Central memory CD4-positive, alpha-beta T cell (primary cell): ENCODE results near the gene ATP5F1D.
"Not testable (repeated sequence)": the region's sequence is repeated elsewhere in the genome, so short reads cannot be mapped to it uniquely, and the experiment has no call there.

ENCODE experiments used
- DNase-seq: peaks from one replicate; pipeline ENCODE4 v3.0.0; 2022

ATP5F1D gene

DNA sequence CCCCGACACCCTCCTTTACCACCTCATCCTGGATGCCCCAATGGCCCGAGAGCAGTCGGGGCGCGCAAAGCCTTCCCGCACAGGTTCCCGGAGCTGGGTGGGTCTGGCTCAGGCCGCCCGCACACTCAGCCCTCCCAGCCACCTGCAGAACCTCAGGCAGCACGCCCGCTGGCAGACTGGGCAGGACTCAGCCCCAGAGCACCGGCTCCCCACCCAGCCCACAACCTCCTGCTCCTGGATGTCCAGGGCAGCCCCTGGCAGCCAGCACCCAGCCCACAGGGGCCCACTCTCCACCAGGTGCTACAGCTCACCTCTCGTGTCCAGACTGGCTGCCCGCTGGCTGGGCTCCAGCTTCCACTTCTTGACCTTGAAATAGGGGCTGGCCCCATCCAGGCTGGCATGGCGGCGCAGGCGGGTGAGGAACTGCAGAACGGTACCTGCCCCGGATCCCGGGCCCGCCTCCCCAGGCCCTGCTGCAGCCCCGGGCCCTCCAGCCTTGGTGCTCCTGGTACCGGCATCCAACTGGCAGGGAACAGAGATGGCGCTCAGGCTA, 8.4 kb upstream of the ATP5F1D start:
- DNase-seq = no peak

DNA sequence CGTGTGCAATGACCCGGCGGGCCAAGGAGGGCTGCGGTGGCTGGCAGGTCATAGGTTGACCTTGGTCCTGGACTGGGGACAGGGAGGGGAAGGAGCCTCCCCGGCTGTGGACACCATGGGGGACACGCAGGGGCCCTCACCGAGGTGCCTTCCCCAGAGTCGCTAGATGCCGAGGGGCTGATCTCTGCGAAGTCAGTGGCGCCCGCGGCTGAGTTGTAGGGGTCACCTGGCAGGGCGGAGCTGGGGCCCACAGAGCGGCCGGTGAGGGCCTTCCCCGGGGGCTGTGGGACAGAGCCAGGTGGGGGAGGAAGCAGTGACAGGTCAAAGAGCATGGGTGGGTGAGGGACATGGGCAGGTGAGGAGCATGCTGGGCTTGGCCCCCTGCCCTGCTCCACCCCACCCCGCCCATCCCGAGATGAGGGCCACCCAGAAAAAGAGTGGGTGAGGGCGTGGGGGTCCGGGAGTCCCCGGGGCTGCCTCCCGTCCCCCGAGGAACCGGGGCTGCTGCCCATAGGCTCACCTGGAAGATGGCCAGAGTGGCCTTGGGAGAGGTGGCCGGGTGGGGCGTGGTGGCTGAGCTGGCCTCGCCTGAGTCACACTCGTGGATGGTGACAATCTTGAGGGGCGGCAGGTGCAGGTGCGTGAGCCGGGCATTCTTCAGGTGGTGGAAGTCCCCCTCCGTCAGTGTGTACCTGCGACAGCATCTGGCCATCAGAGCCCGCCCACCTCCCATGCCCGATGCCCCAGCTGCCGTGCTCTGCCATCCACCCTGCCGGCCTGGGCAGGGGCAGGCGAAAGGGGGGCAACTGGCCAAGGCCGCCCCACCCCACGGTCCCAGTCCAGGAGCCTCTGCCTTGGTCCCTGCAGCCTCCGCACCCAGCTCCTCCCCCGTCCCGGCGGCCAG, 7.2 kb upstream of the ATP5F1D start:
- no peak for DNase-seq

GRCh38 chr19:1234955-1235380, 6.6 kb upstream of the ATP5F1D start:
- DNase-seq = no peak

- no peak for DNase-seq
Measured at GRCh38 chr19:1235625-1236538, 5.7 kb upstream of the ATP5F1D start.

DNA sequence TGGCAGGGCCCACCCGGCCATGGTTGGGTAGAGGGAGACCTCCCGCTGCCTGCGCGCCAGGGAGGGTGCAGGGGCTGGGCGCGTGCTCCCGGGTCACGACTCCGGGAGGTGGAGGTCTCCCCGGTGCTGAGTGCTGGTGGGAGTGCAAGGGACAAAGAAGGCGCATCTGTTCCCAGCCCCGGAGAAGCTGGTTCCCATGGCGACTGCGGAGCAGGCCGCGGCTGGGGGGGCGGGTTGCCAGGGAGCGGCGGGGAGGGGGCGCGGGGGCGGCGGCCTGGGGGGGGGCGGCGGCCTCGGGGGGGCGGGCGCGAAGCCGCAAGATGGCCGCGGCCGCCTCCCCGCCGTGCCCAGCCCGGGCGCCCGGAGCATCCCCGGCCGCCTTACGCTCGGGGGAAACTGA, 5.0 kb upstream of the ATP5F1D start:
- DNase-seq = no peak

- no peak for DNase-seq
Measured at GRCh38 chr19:1237027-1237659, 4.4 kb upstream of the ATP5F1D start.

GRCh38 chr19:1237754-1238368, 3.7 kb upstream of the ATP5F1D start, which contains the start of gene CBARP:
CBARP (minus strand) TSS chr19:1238005; CDS start chr19:1236100, 1,905 bp downstream.
- DNase-seq = no peak

GRCh38 chr19:1238369-1239303, 2.9 kb upstream of the ATP5F1D start:
- DNase-seq = no peak

- DNase-seq = no peak
Measured at GRCh38 chr19:1239420-1239795, 2.1 kb upstream of the ATP5F1D start.

DNA sequence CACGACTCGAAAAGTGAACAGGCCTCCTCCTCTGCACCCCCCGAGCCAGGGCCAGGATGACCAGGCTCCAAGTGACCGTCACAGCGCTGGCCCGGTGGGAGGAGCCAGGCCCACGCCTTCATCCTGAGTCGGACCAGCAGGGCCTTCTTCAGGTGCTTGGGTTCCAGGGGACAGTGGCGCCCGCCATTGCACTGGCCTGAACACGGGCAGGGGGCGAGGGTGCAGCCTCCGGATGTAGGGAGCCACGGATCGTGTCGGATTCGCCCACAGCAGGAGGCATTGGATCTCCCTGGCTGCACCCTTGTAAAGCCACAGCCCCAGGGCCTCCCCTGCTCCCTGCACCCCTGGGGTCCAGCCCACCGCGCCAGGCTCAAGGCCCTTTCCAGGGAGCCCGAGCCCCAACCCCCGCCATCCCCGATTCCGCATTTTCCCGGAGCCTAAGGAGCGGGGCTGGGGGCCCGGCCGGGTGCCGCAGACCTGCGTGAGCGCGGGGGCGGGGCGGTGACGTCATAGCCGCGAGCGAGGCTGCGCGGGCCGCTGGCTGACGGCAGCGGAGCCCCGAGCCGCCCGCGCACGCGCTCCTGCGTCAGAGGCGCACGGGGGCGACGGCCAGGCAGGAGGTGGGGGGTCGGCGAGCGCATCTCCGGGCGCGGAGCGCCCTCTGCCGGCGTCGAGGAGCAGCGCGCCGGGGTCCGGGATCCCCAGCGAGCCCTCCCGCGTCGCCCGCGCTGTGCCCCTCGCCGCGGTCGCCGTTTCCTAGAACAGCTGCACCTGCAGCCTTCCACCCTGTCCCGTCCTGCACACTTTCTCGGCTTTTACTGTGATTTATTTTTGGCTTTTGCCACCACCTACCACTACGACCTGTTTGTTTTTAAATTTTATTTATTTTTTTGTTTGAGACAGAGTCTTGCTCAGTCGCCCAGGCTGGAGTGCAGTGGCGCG, 1.5 kb upstream of the ATP5F1D start:
- peak; percentile 95 for DNase-seq

DNA sequence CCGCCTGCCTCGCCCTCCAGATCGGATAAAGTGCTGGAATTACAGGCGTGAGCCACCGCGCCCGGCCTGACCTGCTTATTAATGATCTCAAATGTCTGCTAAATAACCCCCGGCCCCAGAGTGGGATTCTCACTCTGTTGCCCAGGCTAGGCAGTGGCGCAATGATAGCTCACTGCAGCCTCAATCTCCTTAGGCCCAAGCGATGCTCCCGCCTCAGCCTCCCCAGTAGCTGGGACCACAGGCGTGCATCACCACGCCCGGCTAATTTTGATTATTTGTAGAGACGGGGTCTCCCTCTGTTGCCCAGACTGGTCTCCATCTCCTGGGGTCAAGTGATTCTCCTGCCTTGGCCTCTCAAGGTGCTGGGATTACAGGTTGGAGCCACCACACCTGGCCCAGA, 626 bp upstream of the ATP5F1D start:
- no peak for DNase-seq

DNA sequence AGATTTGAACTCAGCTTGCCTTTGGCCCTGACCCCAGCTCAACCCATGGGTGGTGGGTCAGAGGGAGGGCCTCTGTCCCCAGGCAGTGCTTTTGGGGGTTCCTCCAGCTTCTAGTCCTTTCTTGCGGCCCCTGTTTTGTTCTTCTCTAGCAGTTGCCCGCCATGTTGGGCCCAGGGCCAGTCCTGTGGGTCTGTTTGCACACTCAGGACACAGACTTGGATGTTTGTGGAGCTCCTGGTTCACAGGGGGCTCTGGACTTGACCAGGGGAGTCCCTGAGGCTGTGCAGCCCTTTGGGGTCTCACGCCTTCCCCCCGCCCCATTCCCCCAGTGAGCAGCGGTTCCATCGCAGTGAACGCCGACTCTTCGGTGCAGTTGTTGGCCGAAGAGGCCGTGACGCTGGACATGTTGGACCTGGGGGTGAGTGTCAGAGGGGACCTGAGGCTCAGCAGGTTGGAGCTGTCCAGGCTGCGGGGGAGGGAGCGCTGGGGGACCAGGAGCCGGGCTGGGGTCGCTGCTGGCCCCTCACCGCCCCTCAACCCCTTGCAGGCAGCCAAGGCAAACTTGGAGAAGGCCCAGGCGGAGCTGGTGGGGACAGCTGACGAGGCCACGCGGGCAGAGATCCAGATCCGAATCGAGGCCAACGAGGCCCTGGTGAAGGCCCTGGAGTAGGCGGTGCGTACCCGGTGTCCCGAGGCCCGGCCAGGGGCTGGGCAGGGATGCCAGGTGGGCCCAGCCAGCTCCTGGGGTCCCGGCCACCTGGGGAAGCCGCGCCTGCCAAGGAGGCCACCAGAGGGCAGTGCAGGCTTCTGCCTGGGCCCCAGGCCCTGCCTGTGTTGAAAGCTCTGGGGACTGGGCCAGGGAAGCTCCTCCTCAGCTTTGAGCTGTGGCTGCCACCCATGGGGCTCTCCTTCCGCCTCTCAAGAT, 2.5 kb downstream of the ATP5F1D start:
- peak; percentile 82 for DNase-seq

- DNase-seq = no peak
Measured at GRCh38 chr19:1244693-1245451, 3.3 kb downstream of the ATP5F1D start.

- DNase-seq = no peak
Measured at GRCh38 chr19:1245494-1246264, 4.1 kb downstream of the ATP5F1D start.

- not testable (repeated sequence) for DNase-seq
Measured at GRCh38 chr19:1246265-1247087, 4.9 kb downstream of the ATP5F1D start.

GRCh38 chr19:1247748-1248138, 6.2 kb downstream of the ATP5F1D start:
- no peak for DNase-seq
